Stimulated activated CD8-positive, alpha-beta memory T cell treated with anti-CD3 and anti-CD28 coated beads, Interleukin-12 subunit alpha, Interleukin-12 subunit beta, amount 100 ng/mL, for 24 hours (primary cell): Measurements from ENCODE around the gene ABR.
"Not testable (repeated sequence)": the region's sequence is repeated elsewhere in the genome, so short reads cannot be mapped to it uniquely, and the experiment has no call there.

Experiments
- DNase-seq: peaks from one replicate; pipeline ENCODE4 v3.0.0-alpha.2; 2020; ENCODE audit errors: extremely low read depth

ABR gene

DNA sequence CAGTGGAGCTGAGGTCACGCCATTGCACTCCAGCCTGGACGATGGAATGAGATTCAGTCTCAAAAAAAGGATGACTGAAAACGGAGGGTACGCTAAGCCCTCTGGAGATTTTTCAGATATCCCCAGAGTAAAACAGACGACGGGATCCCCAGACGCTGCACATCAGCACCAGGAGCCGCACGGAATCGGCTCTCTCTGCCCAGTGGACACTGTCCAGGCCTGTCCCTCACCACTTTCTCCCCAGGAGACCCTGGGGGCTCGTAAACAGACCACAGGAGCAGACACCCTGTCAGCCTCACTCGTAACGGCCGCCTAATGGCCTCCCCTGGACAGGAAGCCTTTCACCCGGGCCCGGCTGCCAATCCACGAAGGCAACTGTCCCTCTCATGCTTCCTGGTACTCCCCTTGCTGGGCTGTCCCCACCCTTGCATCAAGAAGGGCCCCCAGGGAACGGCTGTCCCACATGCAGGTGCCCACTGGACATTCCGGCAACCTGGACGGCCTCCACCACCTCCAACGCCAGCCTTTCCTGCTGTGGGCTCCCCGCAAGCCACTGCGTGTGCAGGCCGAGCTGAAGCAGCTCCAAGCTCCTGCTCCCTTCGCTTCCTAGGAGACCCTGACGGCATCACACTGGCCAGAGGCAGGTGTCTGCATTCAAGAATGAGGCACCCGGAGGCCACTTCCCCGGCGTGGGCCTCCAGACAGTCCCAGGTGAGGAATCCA, 108.5 kb downstream of the ABR start:
- DNase-seq, result no peak

DNA sequence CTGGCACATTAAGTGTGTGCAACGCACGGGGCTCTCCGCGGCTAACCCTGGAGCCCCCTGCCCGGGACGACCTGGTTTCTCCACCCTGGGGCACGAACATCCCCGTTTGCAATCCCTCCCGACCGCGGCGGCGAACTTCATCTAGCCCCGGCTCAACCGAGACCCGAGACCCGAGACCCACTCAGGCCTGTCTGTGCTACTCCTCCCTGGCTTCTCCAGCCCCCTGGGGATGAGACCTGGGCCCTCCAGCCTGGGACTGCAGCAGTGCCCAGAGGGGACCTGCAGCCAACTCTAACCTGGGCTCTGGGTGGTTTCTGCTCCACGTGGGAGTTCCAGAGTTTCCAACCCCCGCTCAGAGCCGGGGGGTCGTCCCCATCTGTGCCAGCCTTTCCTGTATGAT, 109.4 kb downstream of the ABR start:
- no peak for DNase-seq

GRCh38 chr17:1069847-1070246, 109.9 kb downstream of the ABR start:
- no peak for DNase-seq

DNA sequence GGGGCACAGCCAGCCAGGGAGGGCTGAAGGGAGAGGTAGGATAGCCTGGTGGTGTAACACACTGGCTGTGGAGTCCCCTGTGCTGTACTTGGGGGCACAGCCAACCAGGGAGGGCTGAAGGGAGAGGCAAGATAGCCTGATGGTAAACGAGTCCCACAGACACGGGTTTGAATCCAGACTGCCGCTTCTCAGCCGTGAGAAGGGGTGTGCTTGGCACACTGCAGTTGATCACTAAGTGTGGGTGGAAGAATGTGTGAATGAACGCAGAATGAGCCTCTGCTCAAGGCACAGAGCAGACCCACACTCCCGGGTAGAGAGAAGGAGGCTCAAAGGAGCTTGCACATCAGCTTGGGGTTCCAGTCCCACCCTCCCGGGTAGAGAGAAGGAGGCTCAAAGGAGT, 111.4 kb downstream of the ABR start:
- DNase-seq, result no peak

DNA sequence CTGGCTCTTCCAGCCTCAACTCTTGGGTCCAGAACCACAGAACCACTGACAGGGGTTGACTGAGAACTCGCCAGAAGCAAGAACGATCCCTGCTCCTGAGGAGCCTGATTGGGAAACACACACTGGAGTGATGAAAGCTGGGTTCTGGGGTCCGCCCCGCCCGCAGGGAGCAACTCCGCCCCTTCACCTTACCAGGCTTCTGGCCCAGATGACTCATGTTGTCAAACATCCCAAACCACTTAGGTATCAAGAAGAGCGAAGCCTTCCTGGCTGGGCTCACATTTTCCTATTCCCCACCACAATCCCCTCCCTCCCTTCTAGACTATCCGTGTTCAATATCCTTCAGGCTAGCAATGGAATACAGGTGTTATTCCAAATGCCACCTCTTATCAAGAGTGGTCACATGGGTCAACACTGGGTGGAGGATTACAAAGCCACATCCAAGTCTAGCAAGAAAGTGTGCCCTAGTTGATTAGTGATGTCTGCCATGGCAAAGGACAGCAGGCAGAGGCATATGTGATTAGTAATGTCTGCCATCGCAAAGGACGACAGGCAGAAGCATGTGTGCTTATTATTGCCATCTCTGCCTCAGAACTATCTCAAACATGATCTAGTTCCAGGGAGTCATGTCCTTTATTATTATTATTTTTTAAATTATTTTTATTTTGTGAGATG, 112.4 kb downstream of the ABR start:
- DNase-seq, result no peak

- not testable (repeated sequence) for DNase-seq
These were observed 114.4 kb downstream of the ABR start for GRCh38 chr17:1065416-1065815.

DNA sequence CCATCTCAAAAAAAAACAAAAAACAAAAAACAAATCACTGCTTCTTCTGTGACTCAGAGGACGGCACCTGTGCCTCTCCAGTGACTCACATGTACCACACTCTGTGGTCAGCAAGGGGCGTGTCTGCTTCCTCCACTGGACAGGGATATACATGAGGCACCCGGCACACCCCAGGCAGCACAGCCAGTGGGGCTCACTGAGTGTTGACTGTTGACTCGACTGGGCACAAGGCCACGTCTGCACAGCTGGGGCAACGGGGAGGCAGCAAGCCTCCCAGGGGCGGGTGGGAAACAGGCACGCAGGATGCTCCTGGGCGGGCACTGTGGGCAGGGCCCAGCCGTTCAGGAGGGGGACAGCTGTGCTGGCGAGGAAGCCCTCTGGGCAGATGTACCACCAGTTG, 118.8 kb downstream of the ABR start:
- DNase-seq, result no peak

GRCh38 chr17:1059131-1059795, 120.5 kb downstream of the ABR start:
- no peak for DNase-seq

DNA sequence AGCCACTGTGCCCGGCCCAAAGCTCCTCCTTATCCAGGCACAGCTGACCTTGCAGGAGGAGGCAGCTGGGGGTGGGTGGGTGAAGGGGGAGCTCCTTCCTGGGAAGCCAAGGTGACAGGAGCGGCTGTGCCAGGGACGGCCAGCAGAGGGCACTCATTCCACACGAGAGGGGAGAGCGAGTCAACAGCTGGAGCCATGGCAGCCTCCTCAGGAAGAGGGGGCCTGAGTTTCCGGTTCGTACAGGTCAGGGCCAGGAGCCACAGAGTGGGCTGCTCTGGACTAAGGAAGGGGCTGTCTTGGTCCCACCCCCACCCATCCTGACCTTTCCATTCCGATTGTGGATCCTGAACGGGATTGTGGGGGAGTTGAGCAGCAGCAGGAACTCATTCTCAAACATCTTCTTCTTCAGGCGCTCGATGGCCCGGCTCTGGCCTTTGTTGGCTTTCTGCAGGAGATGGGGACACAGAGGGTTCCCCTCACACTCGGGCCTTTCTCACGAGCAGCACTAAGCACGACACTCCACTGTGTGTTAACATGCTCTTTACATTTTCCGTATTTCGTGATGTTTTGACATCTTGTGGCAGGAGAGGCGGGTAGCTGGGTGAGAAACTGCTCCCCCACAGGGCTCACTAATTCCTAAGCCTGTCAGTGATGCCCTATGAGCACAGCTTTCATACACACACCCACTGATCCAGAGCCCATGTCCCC, 121.2 kb downstream of the ABR start:
- peak; percentile 21 for DNase-seq

DNA sequence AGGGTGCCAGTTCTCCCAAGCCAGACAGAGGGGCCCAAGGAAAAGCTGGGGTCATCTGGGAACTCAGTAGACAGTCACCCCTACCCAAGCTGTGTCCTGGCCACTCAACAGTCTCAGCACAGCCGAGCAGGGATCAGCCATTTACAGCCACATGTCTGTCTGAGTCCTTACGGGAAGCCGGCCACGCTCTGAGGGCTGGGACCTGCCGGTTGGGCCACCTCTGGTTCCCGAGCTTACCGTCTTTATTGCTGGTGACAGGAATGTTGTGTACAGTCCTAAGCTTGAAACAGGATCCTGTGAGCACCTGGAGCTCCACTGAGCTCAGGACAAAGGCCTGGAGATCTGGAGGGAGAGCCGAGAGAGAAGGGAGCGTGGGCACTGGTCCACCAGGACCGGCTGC, 123.0 kb downstream of the ABR start:
- no peak for DNase-seq

GRCh38 chr17:1055751-1056645, 123.8 kb downstream of the ABR start:
- no peak for DNase-seq

- no peak for DNase-seq
These were observed 124.5 kb downstream of the ABR start for GRCh38 chr17:1055231-1055630.

GRCh38 chr17:1054656-1055055, 125.1 kb downstream of the ABR start:
- DNase-seq, result no peak

GRCh38 chr17:1053661-1054360, 126.0 kb downstream of the ABR start:
- DNase-seq, result no peak

DNA sequence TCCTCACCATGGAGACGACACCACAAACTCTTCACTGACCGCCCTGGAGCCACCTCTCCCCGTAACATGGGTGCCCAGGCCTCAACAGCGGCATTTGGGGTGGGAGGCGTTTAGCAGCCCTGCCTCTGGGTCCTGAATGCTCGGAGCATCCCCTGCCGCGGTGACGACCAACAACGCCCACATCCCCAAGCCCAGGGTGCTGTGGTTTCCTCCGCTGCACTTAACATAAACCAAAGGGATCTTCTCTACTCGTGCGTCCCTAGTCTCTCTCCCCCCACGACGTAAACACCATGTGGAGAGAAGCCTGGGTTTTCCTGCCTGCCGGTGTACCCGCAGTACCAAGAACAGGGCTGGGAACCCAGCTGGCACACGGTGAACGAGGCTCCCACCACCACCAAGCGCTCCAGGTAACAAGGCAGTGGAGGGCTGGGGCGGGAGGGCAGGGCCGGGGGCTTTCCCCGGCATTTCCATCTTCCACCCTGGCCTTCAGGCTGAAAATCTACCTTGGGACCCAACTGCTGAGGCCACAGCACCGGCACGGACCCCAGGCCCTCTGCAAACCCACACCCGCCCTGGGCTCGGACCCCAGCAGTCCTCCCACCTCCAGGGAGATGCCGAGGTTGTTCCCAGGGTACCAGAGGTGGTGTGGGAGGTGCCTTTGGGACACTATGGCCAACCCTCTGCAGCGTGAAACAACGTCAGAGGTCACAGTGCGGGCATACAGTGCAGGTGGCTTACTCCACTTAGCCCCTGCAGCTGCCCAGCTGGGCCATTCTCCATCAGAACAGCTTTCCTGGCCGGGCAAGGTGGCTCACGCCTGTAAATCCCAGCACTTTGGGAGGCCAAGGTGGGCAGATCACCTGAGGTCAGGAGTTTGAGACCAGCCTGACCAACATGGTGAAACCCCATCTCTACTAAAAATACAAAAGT, 128.5 kb downstream of the ABR start:
- DNase-seq, result no peak

- DNase-seq, result no peak
These were observed 129.4 kb downstream of the ABR start for GRCh38 chr17:1050246-1050995.

DNA sequence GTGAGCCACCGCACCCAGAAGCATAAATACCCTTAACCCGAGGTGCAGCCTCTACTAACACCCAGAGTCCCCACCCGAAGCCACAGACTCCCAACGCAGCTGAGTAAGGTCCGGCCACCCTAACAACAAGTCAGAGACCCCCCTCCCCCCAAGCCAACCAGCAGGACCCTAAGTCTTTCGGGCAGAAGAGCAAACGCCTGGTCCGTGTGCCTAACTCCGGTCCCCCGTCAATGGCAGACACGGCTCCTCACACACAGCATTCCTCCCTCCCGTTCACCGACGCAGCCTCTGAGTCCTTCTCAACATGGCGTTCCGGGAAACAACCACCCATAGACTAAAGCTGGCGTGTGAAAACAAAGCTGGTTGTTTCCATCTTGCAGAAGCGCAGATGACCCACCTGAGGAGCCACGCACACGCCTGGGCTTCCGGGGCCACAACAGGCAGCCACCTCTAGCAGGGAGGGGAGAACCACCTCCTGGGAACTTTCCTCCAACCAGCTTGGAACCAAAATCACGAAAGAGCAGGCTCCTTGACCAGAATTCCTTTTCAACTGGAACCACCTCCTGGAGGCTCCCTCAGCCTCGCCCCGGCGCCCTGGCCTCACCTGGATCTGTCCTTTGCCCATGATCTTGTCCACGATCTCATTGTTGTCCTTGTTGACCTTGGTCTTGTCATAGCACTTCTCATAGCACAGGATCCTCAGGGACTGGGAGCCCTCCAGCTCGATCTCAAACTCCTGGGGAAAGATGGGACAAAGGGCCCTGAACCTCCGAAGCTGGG, 130.1 kb downstream of the ABR start:
- DNase-seq, result no peak

GRCh38 chr17:1048516-1049115, 131.2 kb downstream of the ABR start:
- DNase-seq, result not testable (repeated sequence)
